ENCODE results near the gene MINDY4B. TPM values are rescaled to one million over a fixed set of nuclear protein-coding genes. Genes with fewer than 3 reads are reported as not detected.

MINDY4B gene
- total and polyA plus RNA-seq, 2 of the 4 experiments (the other 2 are of a cell fraction), result not detected

DNA sequence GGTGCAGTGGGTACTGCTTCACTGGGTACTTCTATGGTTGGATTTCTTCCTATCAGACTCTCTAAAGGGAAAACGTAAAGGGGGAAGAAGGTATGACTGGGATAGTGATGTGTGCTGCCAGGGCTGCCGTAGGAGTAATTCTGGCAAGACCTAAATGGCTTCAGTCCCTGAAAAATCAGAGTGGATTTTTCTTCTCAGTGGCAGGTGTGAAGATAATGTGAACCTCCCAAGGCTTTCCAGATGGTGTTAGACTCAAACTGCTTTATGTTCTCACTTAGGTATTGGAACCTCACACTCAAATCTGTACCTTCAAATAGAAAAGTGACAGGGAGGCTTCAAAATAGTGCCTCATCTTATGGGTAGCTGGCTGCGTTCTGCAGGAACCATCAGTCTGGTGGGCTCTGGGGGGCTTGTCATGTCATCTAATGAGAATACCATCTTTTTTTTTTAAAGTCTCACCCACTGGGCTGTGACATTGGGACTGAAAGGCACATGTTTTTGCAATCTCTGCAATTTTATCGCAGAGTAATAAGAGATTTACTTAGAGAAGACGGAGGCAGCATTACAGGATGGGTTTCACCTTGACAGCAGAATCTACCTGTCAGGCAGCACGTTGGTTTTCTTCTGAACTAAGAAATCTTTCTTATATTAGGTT lies 28.5 kb downstream of the MINDY4B start:
- H4K20me1 ChIP-seq (ENCODE audit: insufficient read depth, low read length), result no peaks in the 10 kb centered on the region
- no peaks in the 10 kb centered on the region for H3K36me3 ChIP-seq (ENCODE audit: control insufficient read depth, insufficient read depth, low read length)
- no peak overlapping the region for H3K27ac ChIP-seq (ENCODE audit: insufficient read depth, low read length)
- no peak overlapping the region for H2AK5ac ChIP-seq (ENCODE audit: low read depth, low read length)
- H3K79me1 ChIP-seq (ENCODE audit: low read depth in 1 of 2, low read length in 2 of 2), result no peaks in the 10 kb centered on the region
- H4K8ac ChIP-seq (ENCODE audit: low read depth in 2 of 2, low read length in 2 of 2), result no peak overlapping the region
- no peak overlapping the region for H2BK120ac ChIP-seq (ENCODE audit: low read depth, low read length)
- no peak overlapping the region for H2AK9ac ChIP-seq (replicated peaks; ENCODE audit: low read depth, low read length, poor library complexity)
- 80% methylated on average over 1 of the region's 6 CpGs; no CpG with 5 or more reads in 1 of the 2 experiments for WGBS, 2 experiments (ENCODE audit: extremely low coverage in 2 of 2, insufficient read length in 1 of 2)
- H3K4me3 ChIP-seq (ENCODE audit: insufficient read depth, low read depth, low read length), result no peak overlapping the region
- intact Hi-C loops (cut with micrococcal nuclease) (no loop called here), dilution Hi-C loops (cut with HindIII; ENCODE audit: low sequenced_read_pairs, unreplicated experiment) (no loop called here), in situ Hi-C loops (cut with MboI; ENCODE audit: low sequenced_read_pairs) (no loop called here)
- H2BK20ac ChIP-seq (ENCODE audit: low read depth, low read length), result no peak overlapping the region
- H3K27me3 ChIP-seq (ENCODE audit: control insufficient read depth, insufficient read depth, low read length), result peaks cover 25% of the 10 kb centered on the region
- no peak for DNase-seq
- H3K4ac ChIP-seq (ENCODE audit: low read depth, low read length), result no peak overlapping the region
- ATAC-seq (ENCODE audit: low read depth), result no peak
- H3K18ac ChIP-seq (ENCODE audit: low read depth, low read length), result no peak overlapping the region
- no TSS peak for BruUV-seq (replicated peaks)
- no peak overlapping the region for H3K56ac ChIP-seq (ENCODE audit: extremely low read depth, insufficient read depth, low read length)
- H4K5ac ChIP-seq (ENCODE audit: low read depth, low read length), result no peak overlapping the region
- no peak overlapping the region for H2BK5ac ChIP-seq (ENCODE audit: low read depth, low read length, poor library complexity, severe bottlenecking)
- no peak overlapping the region for H4K91ac ChIP-seq (ENCODE audit: insufficient read depth, low read depth, low read length)
- TF ChIP-seq, protein P1, sequence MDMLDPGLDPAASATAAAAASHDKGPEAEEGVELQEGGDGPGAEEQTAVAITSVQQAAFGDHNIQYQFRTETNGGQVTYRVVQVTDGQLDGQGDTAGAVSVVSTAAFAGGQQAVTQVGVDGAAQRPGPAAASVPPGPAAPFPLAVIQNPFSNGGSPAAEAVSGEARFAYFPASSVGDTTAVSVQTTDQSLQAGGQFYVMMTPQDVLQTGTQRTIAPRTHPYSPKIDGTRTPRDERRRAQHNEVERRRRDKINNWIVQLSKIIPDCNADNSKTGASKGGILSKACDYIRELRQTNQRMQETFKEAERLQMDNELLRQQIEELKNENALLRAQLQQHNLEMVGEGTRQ (IDR thresholded peaks at IDR 0.05; ENCODE audit: low read depth, low read length), result no peak
- TF ChIP-seq FOS (IDR thresholded peaks at IDR 0.05; ENCODE audit: low read depth, low read length), result no peak
- TF ChIP-seq BHLHE40 (IDR thresholded peaks at IDR 0.05; ENCODE audit: low read depth, low read length), result no peak
- no peak for TF ChIP-seq CHD1 (IDR thresholded peaks at IDR 0.05; ENCODE audit: low read depth, low read length)
- no peak for TF ChIP-seq POLR2A (IDR thresholded peaks at IDR 0.05; ENCODE audit: low read depth, low read length)
- TF ChIP-seq, protein P2, sequence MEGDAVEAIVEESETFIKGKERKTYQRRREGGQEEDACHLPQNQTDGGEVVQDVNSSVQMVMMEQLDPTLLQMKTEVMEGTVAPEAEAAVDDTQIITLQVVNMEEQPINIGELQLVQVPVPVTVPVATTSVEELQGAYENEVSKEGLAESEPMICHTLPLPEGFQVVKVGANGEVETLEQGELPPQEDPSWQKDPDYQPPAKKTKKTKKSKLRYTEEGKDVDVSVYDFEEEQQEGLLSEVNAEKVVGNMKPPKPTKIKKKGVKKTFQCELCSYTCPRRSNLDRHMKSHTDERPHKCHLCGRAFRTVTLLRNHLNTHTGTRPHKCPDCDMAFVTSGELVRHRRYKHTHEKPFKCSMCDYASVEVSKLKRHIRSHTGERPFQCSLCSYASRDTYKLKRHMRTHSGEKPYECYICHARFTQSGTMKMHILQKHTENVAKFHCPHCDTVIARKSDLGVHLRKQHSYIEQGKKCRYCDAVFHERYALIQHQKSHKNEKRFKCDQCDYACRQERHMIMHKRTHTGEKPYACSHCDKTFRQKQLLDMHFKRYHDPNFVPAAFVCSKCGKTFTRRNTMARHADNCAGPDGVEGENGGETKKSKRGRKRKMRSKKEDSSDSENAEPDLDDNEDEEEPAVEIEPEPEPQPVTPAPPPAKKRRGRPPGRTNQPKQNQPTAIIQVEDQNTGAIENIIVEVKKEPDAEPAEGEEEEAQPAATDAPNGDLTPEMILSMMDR (conservative IDR thresholded peaks at IDR 0.05; ENCODE audit: low read depth, low read length), result no peak
- no peak for TF ChIP-seq MAFK (IDR thresholded peaks at IDR 0.05; ENCODE audit: low read depth, low read length)
- TF ChIP-seq, protein P3, sequence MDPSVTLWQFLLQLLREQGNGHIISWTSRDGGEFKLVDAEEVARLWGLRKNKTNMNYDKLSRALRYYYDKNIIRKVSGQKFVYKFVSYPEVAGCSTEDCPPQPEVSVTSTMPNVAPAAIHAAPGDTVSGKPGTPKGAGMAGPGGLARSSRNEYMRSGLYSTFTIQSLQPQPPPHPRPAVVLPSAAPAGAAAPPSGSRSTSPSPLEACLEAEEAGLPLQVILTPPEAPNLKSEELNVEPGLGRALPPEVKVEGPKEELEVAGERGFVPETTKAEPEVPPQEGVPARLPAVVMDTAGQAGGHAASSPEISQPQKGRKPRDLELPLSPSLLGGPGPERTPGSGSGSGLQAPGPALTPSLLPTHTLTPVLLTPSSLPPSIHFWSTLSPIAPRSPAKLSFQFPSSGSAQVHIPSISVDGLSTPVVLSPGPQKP (IDR thresholded peaks at IDR 0.05; ENCODE audit: borderline replicate concordance, low read depth, low read length), result no peak
- no peak for TF ChIP-seq CEBPB (IDR thresholded peaks at IDR 0.05; ENCODE audit: low read depth, low read length)
- no peak for TF ChIP-seq RAD21 (IDR thresholded peaks at IDR 0.05; ENCODE audit: low read length)
- no peak for TF ChIP-seq SMC3 (IDR thresholded peaks at IDR 0.05; ENCODE audit: low read depth, low read length)
- no peak for TF ChIP-seq RCOR1 (IDR thresholded peaks at IDR 0.05; ENCODE audit: insufficient replicate concordance, low read length)
- no peak for TF ChIP-seq NFE2L2 (IDR thresholded peaks at IDR 0.05; ENCODE audit: low read depth, low read length)
- no peak for TF ChIP-seq MXI1 (IDR thresholded peaks at IDR 0.05; ENCODE audit: borderline replicate concordance, low read depth, low read length)
- TF ChIP-seq RFX5 (IDR thresholded peaks at IDR 0.05; ENCODE audit: low read depth, low read length), result no peak
- TF ChIP-seq MAZ (IDR thresholded peaks at IDR 0.05; ENCODE audit: borderline replicate concordance, low read depth, low read length), result no peak
- H3K9me1 ChIP-seq (ENCODE audit: insufficient read depth, low read length), result no peaks in the 10 kb centered on the region
- no peak overlapping the region for H3K23ac ChIP-seq (ENCODE audit: low read depth, low read length)
- ChIA-PET POLR2A (ENCODE audit: unreplicated experiment) (no interaction called here), CTCF (no interaction called here)
- H2AFZ ChIP-seq (replicated peaks; ENCODE audit: low read length, poor library complexity), result no peak overlapping the region
- no peaks in the 10 kb centered on the region for H3K9me3 ChIP-seq (ENCODE audit: control insufficient read depth, insufficient read depth, low read length)
- H3K9ac ChIP-seq (ENCODE audit: low read depth, low read length), result no peak overlapping the region
- no peak overlapping the region for H3K14ac ChIP-seq (replicated peaks; ENCODE audit: low read depth, low read length)
- H3K4me1 ChIP-seq (ENCODE audit: control insufficient read depth, insufficient read depth, low read length), result no peaks in the 10 kb centered on the region
- H3K4me2 ChIP-seq (ENCODE audit: low read depth, low read length), result no peak overlapping the region
- H2BK15ac ChIP-seq (ENCODE audit: low read depth, low read length), result no peak overlapping the region
